ENCODE data around the gene RASGRF2.

RASGRF2 gene

DNA sequence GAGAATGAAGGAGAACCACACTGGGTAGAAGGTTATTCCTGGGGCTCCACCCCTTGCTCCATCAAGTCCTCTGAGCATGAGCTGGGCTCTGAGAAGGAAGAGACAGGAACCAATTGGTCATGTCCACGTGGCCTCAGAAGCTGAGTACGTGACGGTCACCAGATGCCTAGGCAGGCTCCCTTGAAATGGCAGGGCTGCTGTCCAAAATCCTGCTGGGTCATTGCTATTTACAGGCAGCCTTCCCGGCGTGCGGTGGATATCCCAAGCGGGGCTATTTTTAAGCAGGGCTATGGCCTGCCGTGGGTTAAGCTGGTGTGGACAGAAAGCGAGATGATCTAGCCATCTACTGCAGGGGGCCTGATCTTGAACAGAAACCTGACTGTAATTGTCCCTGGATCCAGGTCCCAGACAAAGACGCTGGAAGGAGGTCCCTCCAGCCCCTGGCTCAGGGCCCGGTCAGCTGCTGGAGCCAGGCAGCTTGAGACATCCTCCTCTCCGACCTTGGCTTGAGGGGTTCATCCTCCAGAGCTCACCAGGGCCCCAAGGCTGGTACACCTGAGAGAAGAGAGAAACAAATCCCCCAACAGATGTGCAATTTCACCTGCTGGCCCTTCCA is 272.4 kb downstream of the RASGRF2 start:
- Histone ChIP-seq H3K4me2 (ENCODE audit: low read length) (peak overlapping the region; percentile 25), H3K27ac (ENCODE audit: low read depth, low read length) (no peak overlapping the region), H3K23ac (ENCODE audit: low read length) (no peak overlapping the region), H3K79me2 (ENCODE audit: control insufficient read depth, insufficient read depth, low read length) (no peaks in the 10 kb centered on the region), H3K4me1 (ENCODE audit: control insufficient read depth, low read depth, low read length) (peaks cover 3% of the 10 kb centered on the region), H3K18ac (ENCODE audit: low read length) (no peak overlapping the region), H3K9ac (ENCODE audit: low read length) (peak overlapping the region; percentile 10), H3K36me3 (ENCODE audit: control insufficient read depth, insufficient read depth, low read length) (no peaks in the 10 kb centered on the region), H2BK120ac (ENCODE audit: low read depth, low read length) (no peak overlapping the region), H3K4me3 (ENCODE audit: low read length) (no peak overlapping the region), H3K56ac (ENCODE audit: low read length) (no peak overlapping the region), H2AK5ac (ENCODE audit: low read length) (no peak overlapping the region), H3K4ac (ENCODE audit: low read depth, low read length) (no peak overlapping the region), H4K5ac (ENCODE audit: low read length) (no peak overlapping the region), H3K27me3 (ENCODE audit: insufficient read depth, low read length, poor library complexity) (no peaks in the 10 kb centered on the region), H2BK15ac (replicated peaks; ENCODE audit: low read depth) (no peak overlapping the region), H4K8ac (ENCODE audit: low read depth, low read length) (no peak overlapping the region), H3K79me1 (ENCODE audit: low read length) (no peaks in the 10 kb centered on the region), H2BK5ac (ENCODE audit: low read length) (no peak overlapping the region)
- no peak for DNase-seq
- no CpG with 5 or more reads among the region's 12 CpGs for WGBS (ENCODE audit: extremely low coverage, insufficient coverage, low lambda C conversion rate)

DNA sequence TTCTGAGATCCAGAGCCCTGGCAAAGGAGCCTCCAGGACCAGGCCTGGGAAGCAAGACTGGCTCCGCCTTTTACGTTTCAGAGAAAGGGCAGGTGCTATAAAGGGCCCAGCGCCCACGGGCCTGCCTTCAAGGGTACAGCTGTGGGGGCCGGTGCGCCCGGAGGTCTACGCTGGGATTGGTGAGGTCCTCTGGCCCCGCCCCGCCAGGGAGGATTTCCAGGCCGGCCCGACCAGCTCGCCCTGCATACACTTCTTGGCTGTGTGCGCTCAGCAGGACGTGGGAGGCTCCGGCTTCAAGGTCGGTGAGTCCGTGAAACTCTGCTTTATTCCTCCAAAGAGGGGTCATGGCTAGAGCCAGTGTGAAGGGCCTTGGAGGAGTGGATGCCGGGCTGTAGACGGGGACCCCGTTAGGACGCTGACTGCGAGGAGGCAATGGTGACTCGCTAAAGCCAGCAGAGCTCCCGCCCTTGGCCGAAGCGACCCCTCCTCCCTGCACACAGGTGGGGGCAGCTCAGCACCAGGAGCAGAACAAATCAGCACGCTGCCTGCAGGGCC is 273.0 kb downstream of the RASGRF2 start, which contains the start of gene CKMT2:
Gene CKMT2 (plus strand): TSS at position 243 of the 555 bp plus-strand sequence. CDS start 17,811 bp downstream, outside the sequence.
- Histone ChIP-seq H3K27ac (ENCODE audit: low read depth, low read length) (no peak within 1 kb of the TSS), H4K8ac (ENCODE audit: low read depth, low read length) (no peak within 1 kb of the TSS), H3K4me1 (ENCODE audit: control insufficient read depth, low read depth, low read length) (peaks cover 3% of the 10 kb centered on the region), H3K79me2 (ENCODE audit: control insufficient read depth, insufficient read depth, low read length) (no peaks in the 10 kb centered on the region), H2BK5ac (ENCODE audit: low read length) (no peak within 1 kb of the TSS), H3K79me1 (ENCODE audit: low read length) (no peaks in the 10 kb centered on the region), H4K5ac (ENCODE audit: low read length) (no peak within 1 kb of the TSS), H3K4ac (ENCODE audit: low read depth, low read length) (peak within 1 kb of the TSS; percentile 48), H2BK15ac (replicated peaks; ENCODE audit: low read depth) (no peak within 1 kb of the TSS), H2BK120ac (ENCODE audit: low read depth, low read length) (no peak within 1 kb of the TSS), H3K23ac (ENCODE audit: low read length) (no peak within 1 kb of the TSS), H3K4me2 (ENCODE audit: low read length) (peak within 1 kb of the TSS; percentile 25), H3K18ac (ENCODE audit: low read length) (peak within 1 kb of the TSS; percentile 77), H3K9ac (ENCODE audit: low read length) (peak within 1 kb of the TSS; percentile 65), H3K27me3 (ENCODE audit: insufficient read depth, low read length, poor library complexity) (no peaks in the 10 kb centered on the region), H2AK5ac (ENCODE audit: low read length) (no peak within 1 kb of the TSS), H3K4me3 (ENCODE audit: low read length) (peak within 1 kb of the TSS; percentile 15), H3K36me3 (ENCODE audit: control insufficient read depth, insufficient read depth, low read length) (no peaks in the 10 kb centered on the region), H3K56ac (ENCODE audit: low read length) (peak within 1 kb of the TSS; percentile 73)
- DNase-seq = peak; percentile 86
- no CpG with 5 or more reads among the region's 28 CpGs for WGBS (ENCODE audit: extremely low coverage, insufficient coverage, low lambda C conversion rate)

DNA sequence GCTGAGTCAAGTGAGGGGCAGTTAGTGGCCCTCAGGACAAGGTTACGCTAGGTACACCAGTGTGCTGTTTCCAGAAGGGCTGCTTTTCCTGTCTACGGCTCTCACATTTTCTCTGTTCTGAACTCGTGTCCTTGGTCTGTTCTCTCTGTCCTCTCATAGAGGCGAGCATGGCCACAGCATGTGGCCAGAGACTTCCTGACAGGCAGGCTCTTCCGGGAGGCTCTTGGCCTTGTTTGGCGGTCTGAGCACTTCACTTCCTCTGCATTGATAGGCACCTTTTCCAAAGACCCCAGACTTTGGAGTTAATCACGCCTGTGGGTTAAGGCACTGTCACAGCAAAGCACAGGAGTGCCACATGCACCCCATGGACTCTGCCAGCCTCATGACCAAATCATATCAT is 274.1 kb downstream of the RASGRF2 start:
- Histone ChIP-seq H2AK5ac (ENCODE audit: low read length) (no peak overlapping the region), H3K36me3 (ENCODE audit: control insufficient read depth, insufficient read depth, low read length) (no peaks in the 10 kb centered on the region), H3K27ac (ENCODE audit: low read depth, low read length) (no peak overlapping the region), H3K4me2 (ENCODE audit: low read length) (no peak overlapping the region), H3K23ac (ENCODE audit: low read length) (no peak overlapping the region), H2BK15ac (replicated peaks; ENCODE audit: low read depth) (no peak overlapping the region), H3K4ac (ENCODE audit: low read depth, low read length) (no peak overlapping the region), H3K79me2 (ENCODE audit: control insufficient read depth, insufficient read depth, low read length) (no peaks in the 10 kb centered on the region), H3K27me3 (ENCODE audit: insufficient read depth, low read length, poor library complexity) (no peaks in the 10 kb centered on the region), H3K79me1 (ENCODE audit: low read length) (no peaks in the 10 kb centered on the region), H2BK5ac (ENCODE audit: low read length) (no peak overlapping the region), H3K18ac (ENCODE audit: low read length) (no peak overlapping the region), H3K4me3 (ENCODE audit: low read length) (no peak overlapping the region), H4K5ac (ENCODE audit: low read length) (no peak overlapping the region), H3K9ac (ENCODE audit: low read length) (peak overlapping the region; percentile 3), H2BK120ac (ENCODE audit: low read depth, low read length) (no peak overlapping the region), H4K8ac (ENCODE audit: low read depth, low read length) (no peak overlapping the region), H3K56ac (ENCODE audit: low read length) (peak overlapping the region; percentile 11), H3K4me1 (ENCODE audit: control insufficient read depth, low read depth, low read length) (peaks cover 3% of the 10 kb centered on the region)
- DNase-seq = peak; percentile 36
- whole genome bisulfite sequencing (ENCODE audit: extremely low coverage, insufficient coverage, low lambda C conversion rate) = no CpG with 5 or more reads among the region's 7 CpGs

DNA sequence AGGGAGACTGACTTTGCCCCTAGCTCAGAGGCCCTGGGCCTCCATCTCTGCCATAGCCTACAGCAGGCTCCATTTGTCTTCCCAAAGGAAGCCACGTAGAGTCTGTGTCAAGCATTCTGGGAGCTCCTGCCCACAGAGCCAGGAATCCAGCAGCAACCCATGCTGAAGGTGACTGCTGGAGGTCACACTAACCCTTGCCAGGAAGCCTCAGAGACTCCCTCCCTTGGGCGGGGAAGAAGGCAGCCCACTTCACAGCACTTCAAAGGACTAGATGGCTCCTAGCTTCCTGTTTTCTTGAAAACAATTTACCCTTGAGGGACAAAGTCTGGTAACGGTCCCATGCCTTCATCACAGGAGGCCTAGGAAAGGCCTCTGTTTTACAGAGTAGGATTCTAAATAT is 274.6 kb downstream of the RASGRF2 start:
- H4K5ac ChIP-seq (ENCODE audit: low read length) = no peak overlapping the region
- H3K4me2 ChIP-seq (ENCODE audit: low read length) = no peak overlapping the region
- H3K4ac ChIP-seq (ENCODE audit: low read depth, low read length) = no peak overlapping the region
- H2AK5ac ChIP-seq (ENCODE audit: low read length) = no peak overlapping the region
- no peaks in the 10 kb centered on the region for H3K79me2 ChIP-seq (ENCODE audit: control insufficient read depth, insufficient read depth, low read length)
- H3K4me3 ChIP-seq (ENCODE audit: low read length) = no peak overlapping the region
- no peak overlapping the region for H3K23ac ChIP-seq (ENCODE audit: low read length)
- H2BK5ac ChIP-seq (ENCODE audit: low read length) = no peak overlapping the region
- H4K8ac ChIP-seq (ENCODE audit: low read depth, low read length) = no peak overlapping the region
- H3K79me1 ChIP-seq (ENCODE audit: low read length) = no peaks in the 10 kb centered on the region
- H3K27ac ChIP-seq (ENCODE audit: low read depth, low read length) = no peak overlapping the region
- DNase-seq = peak; percentile 46
- H2BK120ac ChIP-seq (ENCODE audit: low read depth, low read length) = no peak overlapping the region
- H3K56ac ChIP-seq (ENCODE audit: low read length) = no peak overlapping the region
- no peak overlapping the region for H3K9ac ChIP-seq (ENCODE audit: low read length)
- no CpG with 5 or more reads among the region's 3 CpGs for WGBS (ENCODE audit: extremely low coverage, insufficient coverage, low lambda C conversion rate)
- H2BK15ac ChIP-seq (replicated peaks; ENCODE audit: low read depth) = no peak overlapping the region
- no peaks in the 10 kb centered on the region for H3K27me3 ChIP-seq (ENCODE audit: insufficient read depth, low read length, poor library complexity)
- no peaks in the 10 kb centered on the region for H3K36me3 ChIP-seq (ENCODE audit: control insufficient read depth, insufficient read depth, low read length)
- H3K4me1 ChIP-seq (ENCODE audit: control insufficient read depth, low read depth, low read length) = peaks cover 3% of the 10 kb centered on the region
- no peak overlapping the region for H3K18ac ChIP-seq (ENCODE audit: low read length)

- no peaks in the 10 kb centered on the region for H3K36me3 ChIP-seq (ENCODE audit: control insufficient read depth, insufficient read depth, low read length)
- WGBS (ENCODE audit: extremely low coverage, insufficient coverage, low lambda C conversion rate) = no CpG with 5 or more reads among the region's 10 CpGs
- H4K5ac ChIP-seq (ENCODE audit: low read length) = no peak overlapping the region
- H3K56ac ChIP-seq (ENCODE audit: low read length) = no peak overlapping the region
- no peak overlapping the region for H4K8ac ChIP-seq (ENCODE audit: low read depth, low read length)
- no peaks in the 10 kb centered on the region for H3K79me2 ChIP-seq (ENCODE audit: control insufficient read depth, insufficient read depth, low read length)
- H3K27me3 ChIP-seq (ENCODE audit: insufficient read depth, low read length, poor library complexity) = no peaks in the 10 kb centered on the region
- H2BK5ac ChIP-seq (ENCODE audit: low read length) = no peak overlapping the region
- peaks cover 1% of the 10 kb centered on the region for H3K79me1 ChIP-seq (ENCODE audit: low read length)
- no peak overlapping the region for H2BK15ac ChIP-seq (replicated peaks; ENCODE audit: low read depth)
- H3K4me1 ChIP-seq (ENCODE audit: control insufficient read depth, low read depth, low read length) = peaks cover 3% of the 10 kb centered on the region
- no peak overlapping the region for H3K4me3 ChIP-seq (ENCODE audit: low read length)
- no peak overlapping the region for H3K4me2 ChIP-seq (ENCODE audit: low read length)
- no peak overlapping the region for H3K18ac ChIP-seq (ENCODE audit: low read length)
- H3K27ac ChIP-seq (ENCODE audit: low read depth, low read length) = no peak overlapping the region
- no peak for DNase-seq
- no peak overlapping the region for H3K4ac ChIP-seq (ENCODE audit: low read depth, low read length)
- no peak overlapping the region for H2AK5ac ChIP-seq (ENCODE audit: low read length)
- H3K23ac ChIP-seq (ENCODE audit: low read length) = no peak overlapping the region
- no peak overlapping the region for H3K9ac ChIP-seq (ENCODE audit: low read length)
- H2BK120ac ChIP-seq (ENCODE audit: low read depth, low read length) = no peak overlapping the region
Observed at GRCh38 chr5:81235287-81236072, 275.3 kb downstream of the RASGRF2 start.

All from mesendoderm (in vitro differentiated cells).